PFSK-1 (cell line): ENCODE data around the gene ESF1.

Experiments used
- POLR2AphosphoS5 ChIP-seq: IDR thresholded peaks from 2 replicates; pipeline ENCODE4 v1.6.1; 2012; ENCODE audit warnings: low read depth, mild to moderate bottlenecking, control low read depth, low read length, moderate library complexity
- REST ChIP-seq, 2 experiments: IDR thresholded peaks; 2 replicates each; pipeline versions ENCODE4 v1.6.1 to v1.8.0; 2011 to 2012; ENCODE audit warnings: low read depth in 2 of 2, low read length in 2 of 2, control low read depth in 1 of 2, inconsistent platforms in 1 of 2, mild to moderate bottlenecking in 1 of 2, moderate library complexity in 1 of 2; ENCODE audit not compliant: insufficient read depth in 1 of 2

GRCh38 chr20:13687815-13688214, 96.9 kb downstream of the ESF1 start:
- no peak for TF ChIP-seq POLR2AphosphoS5
- no peak for TF ChIP-seq REST (IDR thresholded peaks at IDR 0.05; ENCODE audit: insufficient read depth in 1 of 2, low read depth in 2 of 2, low read length in 2 of 2)
